HepG2 (cell line): Measurements from ENCODE around the gene DLG4. TPM values are rescaled to one million over a fixed set of nuclear protein-coding genes. Genes with fewer than 3 reads are reported as not detected.

Experiments used
- ZNF607 ChIP-seq: sonication (generic); formaldehyde crosslinking; IDR thresholded peaks from 2 replicates; pipeline ENCODE4 v1.5.1; 2020; ENCODE audit warnings: missing genetic modification reagents, mild to moderate bottlenecking, borderline replicate concordance
- ZNF710 ChIP-seq: sonication (generic); formaldehyde crosslinking; IDR thresholded peaks from 2 replicates; pipeline ENCODE4 v1.5.0; 2020; ENCODE audit warnings: mild to moderate bottlenecking, missing genetic modification reagents, borderline replicate concordance
- polyA plus RNA-seq, 8 experiments: library from polyadenylated mRNA; depleted of rRNA in 3 of 8; stranded (reverse) in 7 of 8; unstranded in 1 of 8; fragments of >200 nt; fragmentation: Illumina TruSeq in 4 of 8; extraction: Trizol in 4 of 8; gene quantifications; 2 replicates each; pipeline versions ENCODE4 v1.2.1 to v1.2.3, GENCODE V29; 2011 to 2016; ENCODE audit warnings: low read depth in 4 of 8, missing spikeins in 1 of 8, mixed read lengths in 1 of 8; ENCODE audit not compliant: insufficient read depth in 1 of 8
- total RNA-seq, 5 experiments: library from RNA; depleted of rRNA; stranded (reverse); fragments of >200 nt; fragmentation: Illumina TruSeq; extraction: Trizol; gene quantifications; 2 replicates each; pipeline ENCODE4 v1.2.3, GENCODE V29; 2016; ENCODE audit warnings: low read depth in 1 of 5
- TF ChIP-seq, protein P1 (sequence below): sonication (generic); formaldehyde crosslinking; IDR thresholded peaks from one replicate; pipeline ENCODE4 v1.5.1; 2020; ENCODE audit warnings: mild to moderate bottlenecking, missing genetic modification reagents; ENCODE audit errors: not compliant biosample characterization
- TF ChIP-seq, protein P2 (sequence below): sonication (generic); formaldehyde crosslinking; IDR thresholded peaks from 2 replicates; pipeline ENCODE4 v1.4.0; 2020; ENCODE audit warnings: missing genetic modification reagents
- TF ChIP-seq, protein P3 (sequence below): sonication (generic); formaldehyde crosslinking; IDR thresholded peaks from 2 replicates; pipeline ENCODE4 v1.4.0; 2020; ENCODE audit warnings: missing genetic modification reagents
- TF ChIP-seq, protein P4 (sequence below): sonication (generic); formaldehyde crosslinking; conservative IDR thresholded peaks from 2 replicates; pipeline ENCODE4 v1.4.0; 2020; ENCODE audit warnings: missing genetic modification reagents

The DLG4 gene
- total and polyA plus RNA-seq, 2 of the 13 experiments (the other 11 are each of a cell fraction or from before 2014, with no cell fraction given), result 0.71 to 4.3 TPM

GRCh38 chr17:7258731-7259554, 39.3 kb upstream of the DLG4 start (continued):
- TF ChIP-seq, protein P1, sequence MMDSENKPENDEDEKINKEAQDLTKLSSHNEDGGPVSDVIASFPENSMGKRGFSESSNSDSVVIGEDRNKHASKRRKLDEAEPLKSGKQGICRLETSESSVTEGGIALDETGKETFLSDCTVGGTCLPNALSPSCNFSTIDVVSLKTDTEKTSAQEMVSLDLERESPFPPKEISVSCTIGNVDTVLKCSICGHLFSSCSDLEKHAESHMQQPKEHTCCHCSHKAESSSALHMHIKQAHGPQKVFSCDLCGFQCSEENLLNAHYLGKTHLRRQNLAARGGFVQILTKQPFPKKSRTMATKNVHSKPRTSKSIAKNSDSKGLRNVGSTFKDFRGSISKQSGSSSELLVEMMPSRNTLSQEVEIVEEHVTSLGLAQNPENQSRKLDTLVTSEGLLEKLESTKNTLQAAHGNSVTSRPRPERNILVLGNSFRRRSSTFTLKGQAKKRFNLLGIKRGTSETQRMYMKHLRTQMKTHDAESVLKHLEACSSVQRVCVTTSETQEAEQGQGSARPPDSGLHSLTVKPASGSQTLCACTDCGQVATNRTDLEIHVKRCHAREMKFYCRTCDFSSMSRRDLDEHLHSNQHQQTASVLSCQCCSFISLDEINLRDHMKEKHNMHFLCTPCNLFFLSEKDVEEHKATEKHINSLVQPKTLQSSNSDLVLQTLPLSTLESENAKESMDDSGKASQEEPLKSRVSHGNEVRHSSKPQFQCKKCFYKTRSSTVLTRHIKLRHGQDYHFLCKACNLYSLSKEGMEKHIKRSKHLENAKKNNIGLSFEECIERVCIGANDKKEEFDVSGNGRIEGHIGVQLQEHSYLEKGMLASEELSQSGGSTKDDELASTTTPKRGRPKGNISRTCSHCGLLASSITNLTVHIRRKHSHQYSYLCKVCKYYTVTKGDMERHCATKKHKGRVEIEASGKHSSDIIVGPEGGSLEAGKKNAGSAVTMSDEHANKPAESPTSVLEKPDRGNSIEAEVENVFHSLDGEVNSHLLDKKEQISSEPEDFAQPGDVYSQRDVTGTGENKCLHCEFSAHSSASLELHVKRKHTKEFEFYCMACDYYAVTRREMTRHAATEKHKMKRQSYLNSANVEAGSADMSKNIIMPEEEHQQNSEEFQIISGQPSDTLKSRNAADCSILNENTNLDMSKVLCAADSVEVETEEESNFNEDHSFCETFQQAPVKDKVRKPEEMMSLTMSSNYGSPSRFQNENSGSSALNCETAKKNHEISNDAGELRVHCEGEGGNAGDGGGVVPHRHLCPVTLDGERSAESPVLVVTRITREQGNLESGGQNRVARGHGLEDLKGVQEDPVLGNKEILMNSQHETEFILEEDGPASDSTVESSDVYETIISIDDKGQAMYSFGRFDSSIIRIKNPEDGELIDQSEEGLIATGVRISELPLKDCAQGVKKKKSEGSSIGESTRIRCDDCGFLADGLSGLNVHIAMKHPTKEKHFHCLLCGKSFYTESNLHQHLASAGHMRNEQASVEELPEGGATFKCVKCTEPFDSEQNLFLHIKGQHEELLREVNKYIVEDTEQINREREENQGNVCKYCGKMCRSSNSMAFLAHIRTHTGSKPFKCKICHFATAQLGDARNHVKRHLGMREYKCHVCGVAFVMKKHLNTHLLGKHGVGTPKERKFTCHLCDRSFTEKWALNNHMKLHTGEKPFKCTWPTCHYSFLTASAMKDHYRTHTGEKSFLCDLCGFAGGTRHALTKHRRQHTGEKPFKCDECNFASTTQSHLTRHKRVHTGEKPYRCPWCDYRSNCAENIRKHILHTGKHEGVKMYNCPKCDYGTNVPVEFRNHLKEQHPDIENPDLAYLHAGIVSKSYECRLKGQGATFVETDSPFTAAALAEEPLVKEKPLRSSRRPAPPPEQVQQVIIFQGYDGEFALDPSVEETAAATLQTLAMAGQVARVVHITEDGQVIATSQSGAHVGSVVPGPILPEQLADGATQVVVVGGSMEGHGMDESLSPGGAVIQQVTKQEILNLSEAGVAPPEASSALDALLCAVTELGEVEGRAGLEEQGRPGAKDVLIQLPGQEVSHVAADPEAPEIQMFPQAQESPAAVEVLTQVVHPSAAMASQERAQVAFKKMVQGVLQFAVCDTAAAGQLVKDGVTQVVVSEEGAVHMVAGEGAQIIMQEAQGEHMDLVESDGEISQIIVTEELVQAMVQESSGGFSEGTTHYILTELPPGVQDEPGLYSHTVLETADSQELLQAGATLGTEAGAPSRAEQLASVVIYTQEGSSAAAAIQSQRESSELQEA, result peak; percentile 51
- peak; percentile 32; the same call in 1 of the 2 replicates for TF ChIP-seq ZNF607 (CRISPR knock-in tag)
- peak; percentile 32; the same call in 1 of the 2 replicates for TF ChIP-seq ZNF710 (CRISPR knock-in tag)
- TF ChIP-seq, protein P2, sequence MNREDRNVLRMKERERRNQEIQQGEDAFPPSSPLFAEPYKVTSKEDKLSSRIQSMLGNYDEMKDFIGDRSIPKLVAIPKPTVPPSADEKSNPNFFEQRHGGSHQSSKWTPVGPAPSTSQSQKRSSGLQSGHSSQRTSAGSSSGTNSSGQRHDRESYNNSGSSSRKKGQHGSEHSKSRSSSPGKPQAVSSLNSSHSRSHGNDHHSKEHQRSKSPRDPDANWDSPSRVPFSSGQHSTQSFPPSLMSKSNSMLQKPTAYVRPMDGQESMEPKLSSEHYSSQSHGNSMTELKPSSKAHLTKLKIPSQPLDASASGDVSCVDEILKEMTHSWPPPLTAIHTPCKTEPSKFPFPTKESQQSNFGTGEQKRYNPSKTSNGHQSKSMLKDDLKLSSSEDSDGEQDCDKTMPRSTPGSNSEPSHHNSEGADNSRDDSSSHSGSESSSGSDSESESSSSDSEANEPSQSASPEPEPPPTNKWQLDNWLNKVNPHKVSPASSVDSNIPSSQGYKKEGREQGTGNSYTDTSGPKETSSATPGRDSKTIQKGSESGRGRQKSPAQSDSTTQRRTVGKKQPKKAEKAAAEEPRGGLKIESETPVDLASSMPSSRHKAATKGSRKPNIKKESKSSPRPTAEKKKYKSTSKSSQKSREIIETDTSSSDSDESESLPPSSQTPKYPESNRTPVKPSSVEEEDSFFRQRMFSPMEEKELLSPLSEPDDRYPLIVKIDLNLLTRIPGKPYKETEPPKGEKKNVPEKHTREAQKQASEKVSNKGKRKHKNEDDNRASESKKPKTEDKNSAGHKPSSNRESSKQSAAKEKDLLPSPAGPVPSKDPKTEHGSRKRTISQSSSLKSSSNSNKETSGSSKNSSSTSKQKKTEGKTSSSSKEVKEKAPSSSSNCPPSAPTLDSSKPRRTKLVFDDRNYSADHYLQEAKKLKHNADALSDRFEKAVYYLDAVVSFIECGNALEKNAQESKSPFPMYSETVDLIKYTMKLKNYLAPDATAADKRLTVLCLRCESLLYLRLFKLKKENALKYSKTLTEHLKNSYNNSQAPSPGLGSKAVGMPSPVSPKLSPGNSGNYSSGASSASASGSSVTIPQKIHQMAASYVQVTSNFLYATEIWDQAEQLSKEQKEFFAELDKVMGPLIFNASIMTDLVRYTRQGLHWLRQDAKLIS (CRISPR knock-in tag), result 0 out of 2 replicates have a peak, but pooled peaks have one; percentile 19
- TF ChIP-seq, protein P3, sequence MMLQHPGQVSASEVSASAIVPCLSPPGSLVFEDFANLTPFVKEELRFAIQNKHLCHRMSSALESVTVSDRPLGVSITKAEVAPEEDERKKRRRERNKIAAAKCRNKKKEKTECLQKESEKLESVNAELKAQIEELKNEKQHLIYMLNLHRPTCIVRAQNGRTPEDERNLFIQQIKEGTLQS (CRISPR knock-in tag), result peak; percentile 89
- TF ChIP-seq, protein P4, sequence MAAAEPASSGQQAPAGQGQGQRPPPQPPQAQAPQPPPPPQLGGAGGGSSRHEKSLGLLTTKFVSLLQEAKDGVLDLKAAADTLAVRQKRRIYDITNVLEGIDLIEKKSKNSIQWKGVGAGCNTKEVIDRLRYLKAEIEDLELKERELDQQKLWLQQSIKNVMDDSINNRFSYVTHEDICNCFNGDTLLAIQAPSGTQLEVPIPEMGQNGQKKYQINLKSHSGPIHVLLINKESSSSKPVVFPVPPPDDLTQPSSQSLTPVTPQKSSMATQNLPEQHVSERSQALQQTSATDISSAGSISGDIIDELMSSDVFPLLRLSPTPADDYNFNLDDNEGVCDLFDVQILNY (CRISPR knock-in tag), result no peak
